ENCODE measurements around the gene COL23A1. TPM values are rescaled to one million over a fixed set of nuclear protein-coding genes. Genes with fewer than 3 reads are reported as not detected.
A peak's percentile ranks its signal among the peaks of the same experiment; 100 is the strongest.
"Not testable (repeated sequence)": the region's sequence is repeated elsewhere in the genome, so short reads cannot be mapped to it uniquely, and the experiment has no call there.

COL23A1 gene
- total RNA-seq, 1 donor from 2014 or later: 10.7 TPM

GRCh38 chr5:178590924-178591423, 781 bp upstream of the COL23A1 start:
- ATAC-seq: no peak
- intact Hi-C loops (cut with DNase I): loop anchor here (5.0 kb wide), 1 partner anchor 314 kb away; no protein-coding TSS in a partner anchor
- DNase-seq (ENCODE audit: low spot score): no peak

- no peak for ATAC-seq
- DNase-seq (ENCODE audit: low spot score): no peak
- intact Hi-C loops (cut with DNase I): loop anchor here (5.0 kb wide), 1 partner anchor 312 kb away; no protein-coding TSS in a partner anchor
Observed at GRCh38 chr5:178589180-178590140, 733 bp downstream of the COL23A1 start.

GRCh38 chr5:178588769-178589168, 1.4 kb downstream of the COL23A1 start:
- no peak for DNase-seq (ENCODE audit: low spot score)
- intact Hi-C loops (cut with DNase I): no loop called here
- no peak for ATAC-seq

- no peak for ATAC-seq
- DNase-seq (ENCODE audit: low spot score): no peak
- intact Hi-C loops (cut with DNase I): no loop called here
Observed at GRCh38 chr5:178587763-178588611, 2.2 kb downstream of the COL23A1 start.

- ATAC-seq (no peak), DNase-seq (ENCODE audit: low spot score) (no peak)
- intact Hi-C loops (cut with DNase I): no loop called here
Observed at GRCh38 chr5:178586396-178586795, 3.8 kb downstream of the COL23A1 start.

- ATAC-seq (peak; percentile 95), DNase-seq (ENCODE audit: low spot score) (peak; percentile 83)
- intact Hi-C loops (cut with DNase I): not testable (repeated sequence)
Observed at GRCh38 chr5:178585421-178585820, 4.8 kb downstream of the COL23A1 start.

GRCh38 chr5:178583279-178583678, 6.9 kb downstream of the COL23A1 start:
- intact Hi-C loops (cut with DNase I): no loop called here
- DNase-seq (ENCODE audit: low spot score) (no peak), ATAC-seq (no peak)

GRCh38 chr5:178582291-178582690, 7.9 kb downstream of the COL23A1 start:
- intact Hi-C loops (cut with DNase I): no loop called here
- ATAC-seq (no peak), DNase-seq (ENCODE audit: low spot score) (no peak)

GRCh38 chr5:178581621-178582020, 8.6 kb downstream of the COL23A1 start:
- DNase-seq (ENCODE audit: low spot score) (no peak), ATAC-seq (no peak)
- intact Hi-C loops (cut with DNase I): no loop called here

GRCh38 chr5:178580271-178580955, 9.8 kb downstream of the COL23A1 start:
- no peak for DNase-seq (ENCODE audit: low spot score)
- no peak for ATAC-seq
- intact Hi-C loops (cut with DNase I): no loop called here

- peak; percentile 15 for DNase-seq (ENCODE audit: low spot score)
- ATAC-seq: no peak
- intact Hi-C loops (cut with DNase I): no loop called here
Observed at GRCh38 chr5:178577944-178578343, 12.2 kb downstream of the COL23A1 start.

- ATAC-seq: no peak
- intact Hi-C loops (cut with DNase I): no loop called here
- peak; percentile 34 for DNase-seq (ENCODE audit: low spot score)
Observed at GRCh38 chr5:178577376-178577839, 12.8 kb downstream of the COL23A1 start.

- no peak for ATAC-seq
- no peak for DNase-seq (ENCODE audit: low spot score)
- intact Hi-C loops (cut with DNase I): no loop called here
Observed at GRCh38 chr5:178576591-178577351, 13.4 kb downstream of the COL23A1 start.

- ATAC-seq (no peak), DNase-seq (ENCODE audit: low spot score) (no peak)
Observed at GRCh38 chr5:178573216-178573615, 17.0 kb downstream of the COL23A1 start.

GRCh38 chr5:178572617-178573016, 17.6 kb downstream of the COL23A1 start:
- intact Hi-C loops (cut with DNase I): no loop called here

More at GRCh38 chr5:178573216-178573615, 17.0 kb downstream of the COL23A1 start:
- intact Hi-C loops (cut with DNase I): no loop called here

GRCh38 chr5:178569485-178569884, 20.7 kb downstream of the COL23A1 start:
- intact Hi-C loops (cut with DNase I): no loop called here
- ATAC-seq: no peak
- DNase-seq (ENCODE audit: low spot score): no peak

More at GRCh38 chr5:178572617-178573016, 17.6 kb downstream of the COL23A1 start:
- DNase-seq (ENCODE audit: low spot score): no peak
- no peak for ATAC-seq

GRCh38 chr5:178564811-178565550, 25.2 kb downstream of the COL23A1 start:
- DNase-seq (ENCODE audit: low spot score) (no peak), ATAC-seq (no peak)
- intact Hi-C loops (cut with DNase I): no loop called here

Data from sciatic nerve (tissue), 2 donors.